Activated T-cell treated with anti-CD3 and anti-CD28 coated beads, Interleukin-2, amount 50 U/mL, for 72 hours (primary cell): ENCODE results near the gene NRXN2. TPM values are rescaled to one million over a fixed set of nuclear protein-coding genes. Genes with fewer than 3 reads are reported as not detected.

ENCODE experiments used
- ATAC-seq, 2 donors: fragments of 150-1000 bp; cut with Tn5 transposase; replicated peaks in 1 of 2; 2 replicates each; pipeline ENCODE4 v1.10.0; 2021; ENCODE audit warnings: moderate library complexity in 2 of 2, mild to moderate bottlenecking in 1 of 2
- DNase-seq, 2 donors: peaks; one replicate each; pipeline ENCODE4 v3.0.0; 2021 to 2022; ENCODE audit warnings: mixed read lengths in 1 of 2
- H3K27ac Mint-ChIP-seq: one replicate; pipeline ENCODE4 v1.8.0; 2022; ENCODE audit warnings: mild to moderate bottlenecking, moderate library complexity, mixed read lengths
- H3K27me3 Mint-ChIP-seq: one replicate; pipeline ENCODE4 v1.8.0; 2022; ENCODE audit warnings: low read depth, mixed read lengths
- H3K36me3 Mint-ChIP-seq, 2 donors: one replicate each; pipeline ENCODE4 v1.8.0; 2022; ENCODE audit warnings: mixed read lengths in 2 of 2, mild to moderate bottlenecking in 1 of 2; ENCODE audit not compliant: insufficient read depth in 2 of 2
- H3K4me1 Mint-ChIP-seq: one replicate; pipeline ENCODE4 v1.8.0; 2022; ENCODE audit warnings: low read depth, mixed read lengths
- H3K4me3 Mint-ChIP-seq, 2 donors: one replicate each; pipeline ENCODE4 v1.8.0; 2022; ENCODE audit warnings: mild to moderate bottlenecking in 2 of 2, mixed read lengths in 2 of 2, moderate library complexity in 2 of 2
- H3K9me3 Mint-ChIP-seq, 2 donors: one replicate each; pipeline ENCODE4 v1.8.0; 2022; ENCODE audit warnings: mixed read lengths in 2 of 2
- total RNA-seq, 2 donors: library from RNA; stranded (reverse); gene quantifications; one replicate each; pipeline ENCODE4 v1.2.3, GENCODE V29; 2022

NRXN2 gene
- total RNA-seq, 2 donors from 2014 or later: 0.37 to 0.55 TPM

- ATAC-seq (no peak), DNase-seq (no peak)
- Mint-ChIP-seq H3K27ac (no peak overlapping the region), H3K9me3 (no peaks in the 10 kb centered on the region), H3K27me3 (no peaks in the 10 kb centered on the region), H3K4me3 (no peak overlapping the region), H3K36me3 (peaks cover 0 to 2% of the 10 kb centered on the region in 2 donors), H3K4me1 (no peaks in the 10 kb centered on the region)
Observed at GRCh38 chr11:64754919-64755662, 32.1 kb upstream of the NRXN2 start.

GRCh38 chr11:64754124-64754918 is 31.3 kb upstream of the NRXN2 start:
- no peak for ATAC-seq
- DNase-seq: no peak
- Mint-ChIP-seq H3K4me3 (no peak overlapping the region), H3K27me3 (no peaks in the 10 kb centered on the region), H3K9me3 (no peaks in the 10 kb centered on the region), H3K27ac (no peak overlapping the region), H3K4me1 (no peaks in the 10 kb centered on the region), H3K36me3 (peaks cover 0 to 2% of the 10 kb centered on the region in 2 donors)

GRCh38 chr11:64753380-64754123 is 30.6 kb upstream of the NRXN2 start:
- no peaks in the 10 kb centered on the region for H3K4me1 Mint-ChIP-seq
- no peak for DNase-seq
- no peaks in the 10 kb centered on the region for H3K27me3 Mint-ChIP-seq
- no peak overlapping the region for H3K27ac Mint-ChIP-seq
- no peak for ATAC-seq
- H3K9me3 Mint-ChIP-seq: no peaks in the 10 kb centered on the region
- no peak overlapping the region for H3K4me3 Mint-ChIP-seq
- H3K36me3 Mint-ChIP-seq: peaks cover 0 to 2% of the 10 kb centered on the region in 2 donors

GRCh38 chr11:64753019-64753379 is 30.0 kb upstream of the NRXN2 start:
- DNase-seq: no peak
- Mint-ChIP-seq H3K4me3 (no peak overlapping the region), H3K27ac (no peak overlapping the region), H3K9me3 (no peaks in the 10 kb centered on the region), H3K4me1 (no peaks in the 10 kb centered on the region), H3K27me3 (no peaks in the 10 kb centered on the region), H3K36me3 (peaks cover 0 to 2% of the 10 kb centered on the region in 2 donors)
- no peak for ATAC-seq

GRCh38 chr11:64752175-64752970 is 29.4 kb upstream of the NRXN2 start:
- DNase-seq: no peak
- Mint-ChIP-seq H3K4me1 (no peaks in the 10 kb centered on the region), H3K4me3 (no peak overlapping the region), H3K27me3 (no peaks in the 10 kb centered on the region), H3K36me3 (peaks cover 0 to 2% of the 10 kb centered on the region in 2 donors), H3K27ac (no peak overlapping the region), H3K9me3 (no peaks in the 10 kb centered on the region)
- ATAC-seq: no peak

GRCh38 chr11:64751580-64751979 is 28.6 kb upstream of the NRXN2 start:
- Mint-ChIP-seq H3K27ac (no peak overlapping the region), H3K4me1 (no peaks in the 10 kb centered on the region), H3K4me3 (no peak overlapping the region), H3K9me3 (no peaks in the 10 kb centered on the region), H3K36me3 (peaks cover 0 to 2% of the 10 kb centered on the region in 2 donors), H3K27me3 (no peaks in the 10 kb centered on the region)
- DNase-seq (no peak), ATAC-seq (no peak)

- no peak for DNase-seq
- ATAC-seq: no peak
- H3K27me3 Mint-ChIP-seq: no peaks in the 10 kb centered on the region
- peaks cover 0 to 2% of the 10 kb centered on the region in 2 donors for H3K36me3 Mint-ChIP-seq
- H3K4me3 Mint-ChIP-seq: no peak overlapping the region
- H3K27ac Mint-ChIP-seq: no peak overlapping the region
- H3K9me3 Mint-ChIP-seq: no peaks in the 10 kb centered on the region
- H3K4me1 Mint-ChIP-seq: no peaks in the 10 kb centered on the region
Observed at GRCh38 chr11:64751136-64751535, 28.1 kb upstream of the NRXN2 start.

- H3K27me3 Mint-ChIP-seq: no peaks in the 10 kb centered on the region
- no peaks in the 10 kb centered on the region for H3K9me3 Mint-ChIP-seq
- H3K4me1 Mint-ChIP-seq: peaks cover under 1% of the 10 kb centered on the region
- H3K4me3 Mint-ChIP-seq: no peak overlapping the region
- no peak for DNase-seq
- H3K27ac Mint-ChIP-seq: no peak overlapping the region
- no peak for ATAC-seq
- H3K36me3 Mint-ChIP-seq: peaks cover 0 to 2% of the 10 kb centered on the region in 2 donors
Observed at GRCh38 chr11:64750361-64751054, 27.5 kb upstream of the NRXN2 start.

GRCh38 chr11:64747961-64748665 is 25.1 kb upstream of the NRXN2 start:
- no peak for ATAC-seq
- Mint-ChIP-seq H3K4me3 (no peak overlapping the region), H3K27ac (no peak overlapping the region)

GRCh38 chr11:64746486-64746885 is 23.5 kb upstream of the NRXN2 start:
- Mint-ChIP-seq H3K27me3 (peaks cover 9% of the 10 kb centered on the region), H3K4me1 (peaks cover 22% of the 10 kb centered on the region), H3K36me3 (peaks cover 0 to 1% of the 10 kb centered on the region in 2 donors), H3K4me3 (peak overlapping the region in 1 of 2 donors; percentile 20), H3K27ac (no peak overlapping the region), H3K9me3 (no peaks in the 10 kb centered on the region)
- no peak for ATAC-seq
- DNase-seq: no peak

More at GRCh38 chr11:64747961-64748665, 25.1 kb upstream of the NRXN2 start:
- Mint-ChIP-seq H3K27me3 (peaks cover 9% of the 10 kb centered on the region), H3K4me1 (peaks cover 15% of the 10 kb centered on the region), H3K9me3 (no peaks in the 10 kb centered on the region), H3K36me3 (peaks cover 1 to 2% of the 10 kb centered on the region in 2 donors)
- no peak for DNase-seq

GRCh38 chr11:64745521-64746328 is 22.7 kb upstream of the NRXN2 start:
- Mint-ChIP-seq H3K27me3 (peaks cover 9% of the 10 kb centered on the region), H3K4me3 (peak overlapping the region; percentile 92 to 96), H3K9me3 (no peaks in the 10 kb centered on the region), H3K36me3 (peaks cover 0 to 1% of the 10 kb centered on the region in 2 donors), H3K4me1 (peaks cover 22% of the 10 kb centered on the region), H3K27ac (peak overlapping the region; percentile 45)
- peak; percentile 75 to 82 for DNase-seq
- peak; percentile 47 to 61 for ATAC-seq
